NCI-H526 (cell line): ENCODE measurements around the gene BRME1.

Experiments used
- DNase-seq, 2 experiments: peaks; one replicate each; lab custom pipeline; 2025; lab: John Stamatoyannopoulos, UW

The BRME1 gene

GRCh38 chr19:13905634-13906520 lies at the start of gene BRME1, which contains the start of gene CC2D1A:
BRME1 (minus strand) TSS chr19:13906117; CDS start chr19:13904892, 1,225 bp downstream.
CC2D1A (plus strand) TSS chr19:13906201; CDS start chr19:13906442, 241 bp downstream.
- peak; percentile 60 to 92 for DNase-seq

- no peak for DNase-seq
These were observed 48.3 kb upstream of the BRME1 start for GRCh38 chr19:13954185-13954584.

GRCh38 chr19:13952931-13953531 lies 47.1 kb upstream of the BRME1 start:
- no peak for DNase-seq

GRCh38 chr19:13952154-13952930 lies 46.4 kb upstream of the BRME1 start, which contains the start of gene DCAF15:
DCAF15 (plus strand) TSS chr19:13952509; CDS start chr19:13952513, 4 bp downstream.
- DNase-seq = peak; percentile 95 to 98

DNA sequence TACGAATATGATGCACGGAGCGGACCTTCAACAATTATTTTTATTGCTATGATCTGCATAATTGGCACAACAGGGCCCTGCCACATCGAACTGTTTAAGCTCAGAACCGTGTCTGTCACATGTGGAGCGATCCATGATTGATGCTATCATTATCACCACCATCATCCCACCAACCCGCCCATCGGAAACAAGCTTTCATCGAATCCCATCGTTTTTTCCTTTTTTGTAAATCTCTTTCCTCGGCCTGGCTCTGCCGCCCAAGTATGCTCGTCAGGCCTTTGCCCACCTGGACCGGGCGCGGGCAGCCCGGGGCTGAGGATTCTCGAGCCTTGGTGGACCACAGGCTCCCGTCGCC lies 45.9 kb upstream of the BRME1 start:
- DNase-seq = no peak

DNA sequence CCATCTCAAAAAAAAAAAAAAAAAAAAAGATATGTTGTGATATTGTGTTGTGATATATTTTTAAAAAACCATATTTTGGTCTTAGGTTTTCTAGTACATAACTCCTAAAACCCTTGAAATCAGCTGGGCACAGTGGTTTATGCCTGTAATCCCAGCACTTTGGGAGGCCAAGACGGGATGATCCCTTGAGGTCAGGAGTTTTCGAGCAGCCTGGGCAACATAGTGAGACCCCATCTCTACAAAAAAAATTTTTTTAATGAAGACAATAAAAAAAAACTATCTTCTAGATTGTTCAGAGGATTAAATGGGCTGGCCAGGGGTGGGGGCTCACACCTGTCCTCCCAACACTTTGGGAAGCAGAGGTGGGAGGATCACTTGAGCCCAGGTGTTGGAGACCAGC lies 45.1 kb upstream of the BRME1 start:
- no peak for DNase-seq

DNA sequence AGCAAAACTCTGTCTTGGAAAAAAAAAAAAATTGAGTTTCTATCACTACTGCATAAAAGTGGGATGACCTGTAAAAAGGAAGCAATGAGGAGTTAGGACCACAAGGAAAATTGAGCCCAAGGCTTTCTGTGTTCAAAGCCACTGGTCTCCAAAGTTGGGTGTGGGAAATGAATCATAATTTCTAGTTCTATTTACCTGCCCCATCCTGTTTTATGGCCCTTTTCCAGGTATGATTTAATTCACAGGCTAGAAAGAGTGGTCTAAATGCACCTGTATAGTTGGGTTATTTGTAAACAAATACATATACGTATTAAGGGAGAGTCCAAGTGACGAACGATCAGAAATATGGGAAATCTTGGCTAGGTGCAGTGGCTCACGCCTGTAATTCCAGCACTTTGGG lies 40.5 kb upstream of the BRME1 start:
- DNase-seq = no peak

GRCh38 chr19:13942023-13942684 lies 36.2 kb upstream of the BRME1 start:
- DNase-seq = no peak

DNA sequence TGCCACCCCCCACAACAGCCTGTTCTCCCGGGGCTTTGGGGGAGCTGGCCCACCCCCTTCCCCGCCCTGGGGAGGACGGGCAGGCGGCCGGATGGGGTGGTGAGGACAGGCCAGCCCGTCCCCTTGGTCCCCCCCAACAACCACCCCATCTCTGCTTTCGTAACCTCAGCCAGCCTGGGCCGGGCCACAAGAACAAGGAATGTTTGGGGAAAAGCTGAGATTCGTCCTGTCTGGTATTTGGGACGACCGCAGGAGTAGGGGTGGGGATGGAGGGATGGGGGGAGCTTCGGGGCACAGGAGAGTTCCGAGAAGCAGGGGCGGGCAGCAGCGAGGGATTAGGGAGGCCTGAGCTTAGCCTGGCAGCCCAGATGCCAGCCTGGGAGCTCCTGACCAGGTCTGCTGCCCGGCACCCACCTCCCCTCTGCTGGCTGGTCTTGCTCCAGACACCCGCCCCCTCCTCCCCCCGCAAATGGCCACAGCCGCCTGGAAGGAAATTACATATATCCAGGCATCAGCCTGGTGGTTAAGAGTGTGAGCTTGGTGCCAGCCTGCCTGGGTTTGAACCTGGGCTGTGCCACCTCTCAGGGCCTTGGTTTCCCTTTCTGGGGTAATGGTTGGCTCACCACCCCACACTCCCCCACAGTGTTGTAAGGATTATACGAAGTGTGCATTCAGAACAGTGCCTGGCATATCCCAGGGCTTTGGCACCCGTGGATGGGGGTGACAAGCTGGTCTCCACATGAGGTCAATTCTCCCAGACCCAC lies 32.6 kb upstream of the BRME1 start, which contains the start of gene PODNL1:
PODNL1 (minus strand) TSS at position 117 of the 764 bp plus-strand sequence. CDS start 236 bp downstream, outside the sequence.
- no peak for DNase-seq

- DNase-seq = no peak
These were observed 31.8 kb upstream of the BRME1 start for GRCh38 chr19:13937479-13938300.

- no peak for DNase-seq
These were observed 30.0 kb upstream of the BRME1 start for GRCh38 chr19:13935765-13936510.

DNA sequence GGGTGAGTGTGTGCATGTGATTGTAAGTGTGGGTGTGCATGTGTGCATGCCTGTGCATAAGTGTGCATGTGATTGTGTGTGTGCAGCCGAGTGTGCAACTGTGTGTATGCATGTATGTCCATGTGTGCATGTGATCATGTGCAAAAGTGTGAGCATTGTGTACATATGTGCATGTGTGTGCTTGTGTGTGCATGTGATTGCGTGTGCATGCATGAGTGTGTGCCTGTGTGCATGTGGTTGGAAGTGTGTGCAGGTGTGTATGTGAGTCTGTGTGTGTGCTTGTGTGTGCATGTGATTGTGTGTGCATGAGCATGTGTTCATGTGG lies 28.8 kb upstream of the BRME1 start:
- no peak for DNase-seq

- DNase-seq = no peak
These were observed 27.0 kb upstream of the BRME1 start for GRCh38 chr19:13932911-13933393.

GRCh38 chr19:13932149-13932637 lies 26.3 kb upstream of the BRME1 start:
- no peak for DNase-seq

DNA sequence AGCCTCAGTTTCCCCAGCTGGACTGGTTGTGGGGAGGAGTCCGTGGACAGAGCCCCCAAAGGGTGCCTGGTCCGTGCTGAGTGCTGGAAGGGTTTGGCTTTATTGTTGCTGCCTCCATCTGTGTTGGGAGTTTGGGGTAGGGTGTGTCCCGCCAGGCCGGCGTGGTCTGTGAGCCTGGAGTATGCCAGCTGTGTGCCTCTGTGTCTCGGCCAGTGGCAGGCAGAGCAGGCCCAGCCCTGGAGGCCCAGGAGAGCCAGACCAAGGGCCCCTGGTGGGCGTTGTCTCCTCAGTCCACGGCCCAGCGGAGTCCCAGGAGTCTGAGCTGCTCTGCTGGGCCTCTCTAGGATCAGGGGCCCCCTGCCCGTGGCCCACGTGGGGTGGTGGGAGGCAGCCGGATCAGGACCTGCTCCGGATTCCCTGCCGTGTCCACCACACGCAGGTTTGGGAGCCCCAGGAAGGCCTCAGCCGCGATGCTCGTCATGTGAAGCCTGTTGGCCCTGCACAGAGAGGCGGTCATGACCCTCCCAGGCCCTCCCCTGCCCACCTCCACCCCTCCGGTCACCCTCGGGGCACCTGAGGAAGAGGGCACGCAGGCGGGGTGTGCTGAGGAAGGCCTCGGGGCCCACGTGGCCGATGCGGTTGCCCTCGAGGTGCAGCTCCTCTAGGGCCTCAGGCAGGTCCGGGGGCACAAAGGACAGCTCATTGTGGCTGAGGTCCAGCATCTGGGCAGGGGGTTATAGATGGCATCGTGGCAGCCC lies 25.7 kb upstream of the BRME1 start:
- DNase-seq = no peak

GRCh38 chr19:13930402-13930801 lies 24.5 kb upstream of the BRME1 start:
- no peak for DNase-seq

GRCh38 chr19:13929956-13930355 lies 24.0 kb upstream of the BRME1 start:
- no peak for DNase-seq

- DNase-seq = no peak
These were observed 23.4 kb upstream of the BRME1 start for GRCh38 chr19:13929340-13929739.
